Adrenal gland (tissue), 12 donors: Measurements from ENCODE around the gene COL6A2. TPM values are rescaled to one million over a fixed set of nuclear protein-coding genes. Genes with fewer than 3 reads are reported as not detected.
A peak's percentile ranks its signal among the peaks of the same experiment; 100 is the strongest.

Experiments
- DNase-seq, 7 donors: peaks; one replicate each; pipeline ENCODE4 v3.0.0-alpha.2; 2019 to 2020
- H3K27ac ChIP-seq, 5 donors: fragments of 200-600 bp; sonication (generic) in 4 of 5; 1 replicate in 3 of 5; 2 replicates in 2 of 5; pipeline versions ENCODE4 v1.5.1 to v1.8.0; 2016 to 2020; ENCODE audit warnings: mild to moderate bottlenecking in 1 of 5
- H3K27me3 ChIP-seq: fragments of 200-600 bp; 2 replicates; pipeline ENCODE4 v1.8.0; 2021
- H3K36me3 ChIP-seq, 2 donors: fragments of 200-600 bp; replicated peaks in 1 of 2; 1 replicate in 1 of 2; 2 replicates in 1 of 2; pipeline versions ENCODE4 v1.5.1 to v1.8.0; 2018 to 2022
- H3K4me1 ChIP-seq, 2 donors: fragments of 200-600 bp; replicated peaks in 1 of 2; 1 replicate in 1 of 2; 2 replicates in 1 of 2; pipeline versions ENCODE4 v1.5.1 to v1.8.0; 2018 to 2021
- H3K4me3 ChIP-seq, 4 donors: fragments of 200-600 bp; sonication (generic) in 3 of 4; one replicate each; pipeline ENCODE4 v1.5.1; 2016 to 2018
- H3K9me3 ChIP-seq, 3 donors: fragments of 200-600 bp; sonication (generic) in 1 of 3; replicated peaks in 1 of 3; 1 replicate in 2 of 3; 2 replicates in 1 of 3; pipeline versions ENCODE4 v1.5.1 to v1.8.0; 2016 to 2021
- POLR2A ChIP-seq, 2 donors: fragments of 450-650 bp; IDR thresholded peaks; one replicate each; pipeline ENCODE4 v1.6.1; 2017; ENCODE audit warnings: antibody characterized with exemption in 2 of 2, mild to moderate bottlenecking in 2 of 2, moderate library complexity in 1 of 2
- WGBS, 4 donors: extraction: QIAGEN DNeasy Blood & Tissue Kit in 2 of 4; methylation state at CpG; one replicate each; pipeline versions ENCODE4 v1.1.5 to v1.1.7; 2013 to 2017; 5-methylcytosine and 5-hydroxymethylcytosine counted together
- intact Hi-C, 2 donors: fragments of 100-400 bp; cut with DNase I; formaldehyde crosslinking; loops; one replicate each; pipeline versions ENCODE4 v1.14.1 to v1.15.0; 2022 to 2023
- polyA plus RNA-seq, 3 donors: library from polyadenylated mRNA; stranded (reverse); fragments of 200-250 nt in 2 of 3; fragments of 350-450 nt in 1 of 3; fragmentation: Illumina TruSeq in 1 of 3; extraction: RNeasy Lipid Tissue Mini Kit (QIAGEN cat#74804) in 1 of 3; gene quantifications; one replicate each; pipeline ENCODE4 v1.2.3, GENCODE V29; 2013 to 2014
- total RNA-seq, 9 donors: library from RNA; depleted of rRNA in 4 of 9; stranded (reverse); fragments of >200 nt in 4 of 9; fragments of 120-200 nt in 1 of 9; fragmentation: NEBNext Ultra II Directional in 1 of 9; extraction: Animal tissue kit (Norgen Biotek cat#: 25700) in 1 of 9; gene quantifications; one replicate each; pipeline versions ENCODE4 v1.1.0 to v1.2.4, GENCODE V29; 2013 to 2023
- TF ChIP-seq, protein P1 (sequence below), 6 experiments: fragments of 450-650 bp in 4 of 6; fragments of 200-600 bp in 2 of 6; sonication (generic) in 1 of 6; IDR thresholded peaks; 1 replicate in 5 of 6; 2 replicates in 1 of 6; pipeline versions ENCODE4 v1.5.1 to v1.8.0; 2016 to 2021; ENCODE audit warnings: antibody characterized with exemption in 6 of 6, mild to moderate bottlenecking in 2 of 6, moderate library complexity in 1 of 6
- donor health status: healthy with polysubstance abuse.
- donor health status: Bipolar disorder and iron deficiency.
- donor health status: DM: yes; HTN: yes; CAD: no.
- donor health status: DM: no; HTN: no; CAD: no.
- donor health status: DM: no; HTN: no; CAD: no.
- donor health status: DM: yes; HTN: yes; CAD: no.

COL6A2 gene
- total and polyA plus RNA-seq, 12 donors = 19.0 to 543 (median 181) TPM

DNA sequence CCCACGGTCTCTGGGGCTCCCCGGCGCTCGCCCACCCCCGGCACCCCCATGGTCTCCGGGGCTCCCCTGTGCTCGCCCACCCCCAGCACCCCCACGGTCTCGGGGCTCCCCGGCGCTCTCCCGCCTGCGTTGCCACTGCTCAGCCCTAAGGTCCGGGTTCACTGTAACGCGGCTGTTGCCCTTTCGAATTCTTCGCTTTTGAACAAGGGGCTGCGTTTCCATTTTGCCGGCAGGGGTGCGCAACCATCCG, 62.7 kb downstream of the COL6A2 start:
- Histone ChIP-seq H3K4me3 (no peak overlapping the region), H3K4me1 (no peaks in the 10 kb centered on the region), H3K9me3 (no peaks in the 10 kb centered on the region), H3K27me3 (no peaks in the 10 kb centered on the region), H3K27ac (no peak overlapping the region), H3K36me3 (no peaks in the 10 kb centered on the region)
- intact Hi-C loops = no loop called here
- WGBS, 4 donors = 93 to 98% (median 94%) methylated on average over 3 to 22 of the region's 22 CpGs
- TF ChIP-seq POLR2A (IDR thresholded peaks at IDR 0.05) = no peak
- TF ChIP-seq, protein P1, sequence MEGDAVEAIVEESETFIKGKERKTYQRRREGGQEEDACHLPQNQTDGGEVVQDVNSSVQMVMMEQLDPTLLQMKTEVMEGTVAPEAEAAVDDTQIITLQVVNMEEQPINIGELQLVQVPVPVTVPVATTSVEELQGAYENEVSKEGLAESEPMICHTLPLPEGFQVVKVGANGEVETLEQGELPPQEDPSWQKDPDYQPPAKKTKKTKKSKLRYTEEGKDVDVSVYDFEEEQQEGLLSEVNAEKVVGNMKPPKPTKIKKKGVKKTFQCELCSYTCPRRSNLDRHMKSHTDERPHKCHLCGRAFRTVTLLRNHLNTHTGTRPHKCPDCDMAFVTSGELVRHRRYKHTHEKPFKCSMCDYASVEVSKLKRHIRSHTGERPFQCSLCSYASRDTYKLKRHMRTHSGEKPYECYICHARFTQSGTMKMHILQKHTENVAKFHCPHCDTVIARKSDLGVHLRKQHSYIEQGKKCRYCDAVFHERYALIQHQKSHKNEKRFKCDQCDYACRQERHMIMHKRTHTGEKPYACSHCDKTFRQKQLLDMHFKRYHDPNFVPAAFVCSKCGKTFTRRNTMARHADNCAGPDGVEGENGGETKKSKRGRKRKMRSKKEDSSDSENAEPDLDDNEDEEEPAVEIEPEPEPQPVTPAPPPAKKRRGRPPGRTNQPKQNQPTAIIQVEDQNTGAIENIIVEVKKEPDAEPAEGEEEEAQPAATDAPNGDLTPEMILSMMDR (IDR thresholded peaks at IDR 0.05) = no peak
- peak in 1 of 7 donors; percentile 48 for DNase-seq

DNA sequence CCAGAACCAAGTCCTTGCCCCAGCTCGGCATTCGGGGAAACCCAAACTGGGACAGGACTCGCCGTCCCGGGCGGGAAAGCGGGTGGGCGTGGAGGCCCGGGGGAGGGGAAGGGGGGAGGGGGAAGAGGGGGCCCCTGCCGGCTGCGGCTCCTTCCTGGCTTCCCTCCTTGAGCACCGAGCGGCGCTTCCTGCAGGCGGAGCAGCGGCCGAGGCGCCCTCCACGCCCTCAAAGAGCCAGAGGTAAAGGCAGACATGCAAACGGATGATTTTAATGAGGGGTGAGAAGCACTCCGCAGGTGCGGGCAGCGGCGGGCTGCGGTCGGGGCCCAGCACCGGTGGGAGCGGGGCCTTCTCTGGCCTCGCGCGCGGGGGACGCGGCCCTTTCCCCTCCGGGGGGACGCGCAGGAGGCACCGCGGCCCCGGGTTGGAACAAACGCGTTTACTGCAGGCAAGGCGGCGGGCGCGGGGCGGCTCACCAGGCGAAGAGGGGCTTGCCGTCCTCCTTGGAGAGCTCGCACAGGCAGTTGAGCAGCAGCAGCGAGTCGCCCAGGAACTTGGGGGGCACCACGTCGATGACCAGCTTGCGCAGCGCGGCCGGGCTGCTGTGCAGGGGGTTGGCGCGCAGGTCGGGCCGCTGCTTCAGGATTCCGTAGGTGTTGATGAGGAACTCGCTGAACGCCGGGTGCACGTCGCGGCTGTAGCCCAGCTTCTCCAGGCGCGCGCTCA, 63.2 kb downstream of the COL6A2 start:
- no peaks in the 10 kb centered on the region for H3K27me3 ChIP-seq
- TF ChIP-seq, protein P1 (IDR thresholded peaks at IDR 0.05) = no peak
- no peak for TF ChIP-seq POLR2A (IDR thresholded peaks at IDR 0.05)
- H3K4me3 ChIP-seq = no peak overlapping the region

GRCh38 chr21:46161633-46162592, 64.0 kb downstream of the COL6A2 start:
- 72 to 93% (median 84%) methylated on average over 35 to 72 of the region's 72 CpGs for WGBS, 4 donors

More for the DNA sequence above, 63.2 kb downstream of the COL6A2 start:
- no peaks in the 10 kb centered on the region for H3K9me3 ChIP-seq
- WGBS, 4 donors = 72 to 98% (median 90%) methylated on average over 37 to 72 of the region's 72 CpGs
- no peaks in the 10 kb centered on the region for H3K4me1 ChIP-seq
- intact Hi-C loops = no loop called here
- H3K27ac ChIP-seq = no peak overlapping the region
- DNase-seq = peak in 2 of 7 donors; percentile 21 to 45
- no peaks in the 10 kb centered on the region for H3K36me3 ChIP-seq

DNA sequence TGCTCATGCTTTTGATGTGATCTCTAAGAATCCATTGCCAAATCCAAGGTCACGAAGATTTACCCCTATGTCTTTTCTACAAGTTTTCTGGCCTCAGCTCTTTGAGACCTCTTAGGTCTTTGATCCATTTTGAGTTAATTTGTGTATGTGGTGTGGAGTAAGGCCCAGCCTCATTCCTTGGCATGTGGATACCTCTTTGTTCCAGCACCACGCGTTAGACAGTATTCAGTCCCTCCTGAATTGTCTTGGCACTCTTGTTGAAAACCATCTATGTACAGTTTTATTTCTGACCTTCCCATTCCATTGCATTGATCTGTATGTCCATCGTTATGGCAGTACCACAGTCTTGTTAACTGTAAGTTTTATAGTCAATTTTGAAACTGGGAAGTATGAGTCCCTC, 65.5 kb downstream of the COL6A2 start:
- WGBS, 4 donors = 80 to 91% (median 87%) methylated on average over 4 of the region's 4 CpGs
- no peak for TF ChIP-seq POLR2A (IDR thresholded peaks at IDR 0.05)

More at GRCh38 chr21:46161633-46162592, 64.0 kb downstream of the COL6A2 start:
- H3K27ac ChIP-seq = no peak overlapping the region
- H3K27me3 ChIP-seq = no peaks in the 10 kb centered on the region
- peak in 3 of 7 donors; percentile 9 to 39 (median 17) for DNase-seq
- H3K9me3 ChIP-seq = no peaks in the 10 kb centered on the region
- intact Hi-C loops = no loop called here
- TF ChIP-seq POLR2A (IDR thresholded peaks at IDR 0.05) = no peak
- TF ChIP-seq, protein P1 (IDR thresholded peaks at IDR 0.05) = no peak
- H3K4me1 ChIP-seq = no peaks in the 10 kb centered on the region
- no peak overlapping the region for H3K4me3 ChIP-seq
- no peaks in the 10 kb centered on the region for H3K36me3 ChIP-seq

More for the DNA sequence above, 65.5 kb downstream of the COL6A2 start:
- intact Hi-C loops = no loop called here
- Histone ChIP-seq H3K27ac (no peak overlapping the region), H3K4me3 (no peak overlapping the region), H3K27me3 (no peaks in the 10 kb centered on the region), H3K9me3 (no peaks in the 10 kb centered on the region), H3K4me1 (no peaks in the 10 kb centered on the region), H3K36me3 (no peaks in the 10 kb centered on the region)
- DNase-seq = peak in 1 of 7 donors; percentile 3
